HG02588 (cell line): ENCODE results near the gene NSD1.

Experiments
- ATAC-seq: cut with Tn5 transposase; IDR thresholded peaks from one replicate; pipeline ENCODE4 v1.9.1; 2021; ENCODE audit warnings: mild to moderate bottlenecking, moderate library complexity; ENCODE audit not compliant: unreplicated experiment

The NSD1 gene

GRCh38 chr5:177096162-177097015 lies 37.2 kb upstream of the NSD1 start:
- no peak for ATAC-seq

- no peak for ATAC-seq
These were observed 36.3 kb upstream of the NSD1 start for GRCh38 chr5:177097016-177097985.

DNA sequence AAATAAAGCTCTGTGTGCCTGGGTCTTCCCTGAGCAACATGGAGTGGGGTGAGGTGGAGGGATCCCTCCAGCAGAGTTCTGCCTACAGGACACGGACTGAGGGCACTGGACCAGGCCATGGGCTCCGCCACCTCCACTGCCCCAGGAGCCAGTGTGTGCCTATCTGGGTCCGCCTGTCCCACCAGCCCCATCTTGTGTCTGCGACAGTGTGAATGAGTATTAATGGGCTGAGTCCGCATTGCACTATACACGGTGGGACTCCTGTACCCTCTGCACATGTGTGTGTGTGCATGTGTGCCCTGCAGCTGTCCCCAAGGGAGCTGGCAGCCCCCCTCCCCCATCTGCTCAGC lies 35.5 kb upstream of the NSD1 start:
- ATAC-seq = no peak

GRCh38 chr5:177098470-177099141 lies 35.0 kb upstream of the NSD1 start:
- ATAC-seq = no peak

GRCh38 chr5:177099422-177100093 lies 34.0 kb upstream of the NSD1 start:
- ATAC-seq = no peak

DNA sequence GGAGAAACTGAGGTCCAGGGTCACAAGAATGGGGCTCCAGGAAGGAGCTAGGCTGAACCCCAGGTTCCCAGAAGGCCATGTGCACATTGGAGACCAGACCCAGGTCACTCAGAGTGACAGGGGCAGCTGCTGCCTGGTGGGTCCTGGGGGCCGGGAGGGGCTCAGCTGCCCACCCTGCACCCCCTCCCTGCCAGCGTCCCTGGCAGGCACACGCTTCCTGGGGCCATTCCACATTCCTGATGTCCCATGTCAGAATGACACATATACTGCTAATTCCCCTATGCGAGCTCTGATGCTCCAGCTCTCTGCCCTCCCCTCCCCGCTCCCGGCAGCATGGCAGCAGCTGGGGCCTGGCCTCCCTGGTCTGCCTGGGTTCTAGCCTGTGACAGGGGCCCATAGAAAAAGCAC lies 32.9 kb upstream of the NSD1 start:
- no peak for ATAC-seq

- no peak for ATAC-seq
These were observed 29.9 kb upstream of the NSD1 start for GRCh38 chr5:177103523-177104253.

DNA sequence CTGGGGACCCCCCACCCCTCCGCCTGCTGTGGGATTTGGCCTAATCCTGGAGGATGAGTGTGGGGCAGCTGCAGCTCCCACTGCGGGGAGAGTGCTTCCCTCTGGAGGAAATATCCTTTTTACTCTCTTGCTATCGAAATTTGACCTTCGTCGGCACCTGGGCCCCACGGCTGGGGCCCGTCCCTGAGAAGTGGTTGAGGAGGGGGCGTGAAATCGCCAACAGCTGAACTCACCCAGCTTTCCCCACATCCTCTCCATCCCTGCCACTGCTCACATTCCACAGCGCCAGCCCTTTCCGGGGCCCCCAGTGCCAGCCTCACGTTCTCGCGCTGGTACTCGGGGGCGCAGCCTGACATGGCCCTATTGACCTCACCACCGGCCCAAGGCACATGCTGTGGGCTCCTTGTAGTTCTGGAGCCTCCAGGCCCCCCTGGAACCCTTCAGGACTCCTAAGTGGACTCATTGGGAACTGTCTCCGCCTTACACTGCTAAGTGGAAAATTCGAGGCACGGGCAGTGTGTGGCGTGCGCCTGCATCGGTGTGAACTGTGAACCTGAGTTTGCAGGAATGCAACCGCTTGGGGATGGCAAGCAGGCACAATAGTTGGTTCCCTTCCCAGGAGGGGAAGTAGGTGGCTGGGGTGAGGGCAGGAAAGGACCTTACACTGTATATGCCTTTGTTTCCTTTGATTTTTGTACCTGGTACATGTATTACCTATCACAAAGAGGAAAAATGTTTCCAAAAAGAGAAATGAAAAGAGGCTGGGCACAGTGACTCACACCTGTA lies 27.7 kb upstream of the NSD1 start:
- no peak for ATAC-seq

DNA sequence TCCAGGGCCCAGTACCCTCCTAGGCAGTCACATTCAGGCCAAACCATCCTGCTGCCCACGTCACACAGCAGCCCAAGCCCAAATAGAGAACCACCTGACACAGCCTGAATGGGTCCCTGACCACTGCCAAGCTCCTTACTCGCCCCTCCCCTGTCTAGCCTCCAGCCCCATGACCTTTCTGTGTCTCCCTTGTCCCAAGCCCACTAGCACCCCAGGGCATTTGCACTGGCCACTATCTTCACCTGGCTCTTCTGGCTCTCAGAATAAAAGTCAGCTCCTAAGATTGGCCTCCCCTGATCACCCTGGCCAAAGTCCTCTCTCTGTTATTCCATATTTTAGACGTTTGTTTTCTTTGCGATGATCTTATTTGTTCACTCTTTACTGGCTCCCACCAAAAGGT lies 26.4 kb upstream of the NSD1 start:
- ATAC-seq = no peak

DNA sequence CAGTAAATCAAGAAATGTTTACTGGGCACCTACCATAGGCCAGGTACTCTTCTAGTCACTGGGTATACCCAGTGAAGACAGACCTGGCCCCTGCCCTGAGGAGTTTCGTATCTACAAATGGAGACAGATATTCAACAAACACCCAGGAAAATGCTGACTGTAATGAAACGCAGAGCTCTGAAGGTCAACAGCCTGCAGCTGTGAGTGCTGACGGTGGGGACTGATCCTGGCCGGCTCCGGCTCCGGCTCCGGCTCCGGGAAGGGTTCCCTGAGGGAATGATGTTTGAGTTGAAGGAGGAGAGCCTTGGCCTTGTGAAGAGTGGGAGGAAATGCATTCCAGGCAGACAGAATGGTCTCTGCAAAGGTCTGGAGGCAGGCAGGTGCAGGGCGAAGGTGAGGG lies 23.8 kb upstream of the NSD1 start:
- no peak for ATAC-seq

- no peak for ATAC-seq
These were observed 21.7 kb upstream of the NSD1 start for GRCh38 chr5:177111720-177112394.

DNA sequence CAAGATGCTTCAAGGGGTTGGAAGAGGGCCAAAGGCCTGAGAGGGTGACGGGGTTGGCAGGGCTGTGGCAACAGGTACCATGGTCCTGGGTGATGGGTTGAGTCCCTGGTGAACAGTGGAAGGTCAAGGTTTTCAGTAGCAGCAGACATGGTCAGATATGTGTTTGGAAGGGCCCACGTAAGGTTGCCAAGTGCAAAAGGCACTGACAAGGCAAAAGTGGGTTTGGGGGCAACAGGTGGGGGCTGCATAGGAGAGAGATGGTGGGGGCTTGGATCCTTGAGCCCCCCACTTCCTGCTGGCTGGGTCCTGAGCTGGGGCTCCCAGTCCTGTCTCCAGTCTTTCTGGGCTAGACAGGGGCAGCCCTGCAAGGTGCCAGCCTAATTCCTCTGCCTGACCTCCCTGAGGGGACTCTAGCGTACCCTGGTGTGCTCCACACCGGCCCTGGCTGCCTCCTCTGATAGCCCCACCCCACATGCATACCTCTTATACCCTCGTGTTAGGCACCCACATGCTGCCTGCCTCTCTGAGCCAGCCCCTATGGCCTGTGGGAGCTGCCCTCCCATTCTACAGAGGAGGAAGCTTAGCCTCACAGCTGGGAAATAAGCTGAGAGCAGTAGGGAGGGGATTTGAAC lies 20.9 kb upstream of the NSD1 start:
- no peak for ATAC-seq

- no peak for ATAC-seq
These were observed 19.8 kb upstream of the NSD1 start for GRCh38 chr5:177113566-177114424.

DNA sequence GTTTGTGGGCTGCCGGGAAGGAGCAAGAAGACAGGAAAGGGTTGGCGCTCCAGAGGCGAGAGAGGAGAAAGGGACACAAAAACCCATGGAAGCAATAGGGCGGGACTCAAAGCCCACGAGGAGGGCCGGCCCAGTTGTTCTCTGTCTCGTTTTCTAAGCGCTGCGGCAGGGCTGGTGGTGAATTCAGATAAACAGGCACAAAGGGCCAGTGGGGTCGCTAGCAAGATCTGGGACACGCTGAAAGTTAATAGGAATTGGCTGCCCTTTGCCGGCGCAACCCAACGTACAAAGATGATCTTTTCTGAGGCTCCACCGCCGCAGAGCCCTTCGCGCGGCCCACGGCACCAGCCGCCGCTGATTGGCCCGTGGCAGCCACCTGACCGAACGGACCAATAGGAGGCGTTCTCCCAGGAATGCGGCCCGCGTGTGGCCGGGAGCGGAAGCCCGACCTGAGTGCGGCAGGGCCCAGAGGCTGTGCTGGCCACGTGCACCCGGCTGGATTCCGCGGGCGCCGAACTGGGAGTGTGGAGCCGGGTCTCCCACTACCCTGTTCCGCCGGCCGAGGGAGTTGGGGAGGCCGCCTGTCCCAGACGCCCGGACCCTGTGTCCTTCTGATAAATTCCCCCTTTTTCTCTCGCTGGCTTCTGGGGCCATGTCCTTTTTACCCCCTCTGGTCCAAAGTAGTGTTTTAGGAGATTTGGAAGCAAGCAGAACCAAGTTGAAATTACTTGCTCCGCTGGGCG lies 16.8 kb upstream of the NSD1 start:
- ATAC-seq = no peak

- no peak for ATAC-seq
These were observed 16.0 kb upstream of the NSD1 start for GRCh38 chr5:177117441-177118045.

- no peak for ATAC-seq
These were observed 11.0 kb upstream of the NSD1 start for GRCh38 chr5:177122566-177122965.
